GM21717 (cell line): ENCODE data around the gene CPM.
"Not testable (repeated sequence)": the region's sequence is repeated elsewhere in the genome, so short reads cannot be mapped to it uniquely, and the experiment has no call there.

Experiments used
- ATAC-seq: cut with Tn5 transposase; IDR thresholded peaks from one replicate; pipeline ENCODE4 v1.9.1; 2021; ENCODE audit warnings: mild to moderate bottlenecking, moderate library complexity; ENCODE audit not compliant: unreplicated experiment

Gene CPM

GRCh38 chr12:68855771-68856170, 77.2 kb downstream of the CPM start:
- ATAC-seq = no peak

GRCh38 chr12:68855111-68855510, 77.9 kb downstream of the CPM start:
- ATAC-seq = no peak

- no peak for ATAC-seq
These were observed 78.4 kb downstream of the CPM start for GRCh38 chr12:68854554-68854953.

- ATAC-seq = no peak
These were observed 78.9 kb downstream of the CPM start for GRCh38 chr12:68854078-68854468.

- no peak for ATAC-seq
These were observed 79.4 kb downstream of the CPM start for GRCh38 chr12:68853396-68854077.

- no peak for ATAC-seq
These were observed 81.2 kb downstream of the CPM start for GRCh38 chr12:68851592-68852306.

- ATAC-seq = no peak
These were observed 82.6 kb downstream of the CPM start for GRCh38 chr12:68850390-68850789.

- ATAC-seq = no peak
These were observed 86.2 kb downstream of the CPM start for GRCh38 chr12:68846811-68847210.

- ATAC-seq = no peak
These were observed 87.9 kb downstream of the CPM start for GRCh38 chr12:68844788-68845695.

- ATAC-seq = no peak
These were observed 88.6 kb downstream of the CPM start for GRCh38 chr12:68844318-68844745.

- ATAC-seq = no peak
These were observed 90.0 kb downstream of the CPM start for GRCh38 chr12:68842784-68843567.

GRCh38 chr12:68842123-68842522, 90.8 kb downstream of the CPM start:
- ATAC-seq = no peak

- no peak for ATAC-seq
These were observed 91.3 kb downstream of the CPM start for GRCh38 chr12:68841717-68842116.

- ATAC-seq = not testable (repeated sequence)
These were observed 91.8 kb downstream of the CPM start for GRCh38 chr12:68841175-68841574.

GRCh38 chr12:68839183-68840147, 93.5 kb downstream of the CPM start:
- ATAC-seq = no peak

- ATAC-seq = no peak
These were observed 94.7 kb downstream of the CPM start for GRCh38 chr12:68838046-68838886.

- no peak for ATAC-seq
These were observed 95.8 kb downstream of the CPM start for GRCh38 chr12:68837215-68837614.

GRCh38 chr12:68835333-68835908, 97.5 kb downstream of the CPM start:
- ATAC-seq = no peak
